CD4-positive, CD25-positive, alpha-beta regulatory T cell (primary cell): Measurements from ENCODE around the gene KCNH2. TPM values are rescaled to one million over a fixed set of nuclear protein-coding genes. Genes with fewer than 3 reads are reported as not detected.

Source experiments
- ATAC-seq, 2 donors: fragments of 150-1000 bp; cut with Tn5 transposase; one replicate each; pipeline ENCODE4 v1.10.0; 2021; ENCODE audit warnings: low read depth in 2 of 2, moderate number of reproducible peaks in 2 of 2, moderate library complexity in 1 of 2
- DNase-seq, 3 donors: peaks; one replicate each; pipeline versions ENCODE4 v3.0.0 to v3.0.0-alpha.2; 2012 to 2022; ENCODE audit warnings: mixed read lengths in 1 of 3
- H3K27ac ChIP-seq: one replicate; pipeline ENCODE4 v1.7.0; 2013; ENCODE audit warnings: mild to moderate bottlenecking, low read length; ENCODE audit not compliant: insufficient read depth, poor library complexity, severe bottlenecking
- H3K27me3 ChIP-seq: one replicate; pipeline ENCODE4 v1.7.0; 2013; ENCODE audit warnings: low read length; ENCODE audit not compliant: control insufficient read depth, insufficient read depth
- H3K36me3 ChIP-seq: one replicate; pipeline ENCODE4 v1.7.0; 2013; ENCODE audit warnings: mild to moderate bottlenecking, low read length, moderate library complexity; ENCODE audit not compliant: control insufficient read depth, insufficient read depth
- H3K4me1 ChIP-seq: 2 replicates; pipeline ENCODE4 v1.7.0; 2013; ENCODE audit warnings: mild to moderate bottlenecking, low read length; ENCODE audit not compliant: insufficient read depth, control insufficient read depth, poor library complexity, severe bottlenecking
- H3K4me3 ChIP-seq: one replicate; pipeline ENCODE4 v1.7.0; 2013; ENCODE audit warnings: low read depth, mild to moderate bottlenecking, low read length, moderate library complexity
- H3K9me3 ChIP-seq, 2 experiments: 1 replicate in 1 of 2; 2 replicates in 1 of 2; pipeline ENCODE4 v1.7.0; 2013; ENCODE audit warnings: low read length in 2 of 2, mild to moderate bottlenecking in 1 of 2, moderate library complexity in 1 of 2; ENCODE audit not compliant: control insufficient read depth in 2 of 2
- H3K27ac Mint-ChIP-seq, 3 donors: one replicate each; pipeline ENCODE4 v1.8.0; 2020 to 2022; ENCODE audit warnings: mild to moderate bottlenecking in 3 of 3, mixed read lengths in 3 of 3, moderate library complexity in 2 of 3
- H3K27me3 Mint-ChIP-seq: one replicate; pipeline ENCODE4 v1.8.0; 2022; ENCODE audit warnings: mild to moderate bottlenecking, mixed read lengths
- H3K36me3 Mint-ChIP-seq: one replicate; pipeline ENCODE4 v1.8.0; 2020; ENCODE audit warnings: mixed read lengths
- H3K4me1 Mint-ChIP-seq, 4 donors: one replicate each; pipeline ENCODE4 v1.8.0; 2020 to 2022; ENCODE audit warnings: mixed read lengths in 4 of 4, mild to moderate bottlenecking in 1 of 4
- H3K4me3 Mint-ChIP-seq, 4 donors: one replicate each; pipeline ENCODE4 v1.8.0; 2020 to 2022; ENCODE audit warnings: mild to moderate bottlenecking in 4 of 4, mixed read lengths in 4 of 4, moderate library complexity in 3 of 4
- H3K9me3 Mint-ChIP-seq, 7 donors: one replicate each; pipeline ENCODE4 v1.8.0; 2020 to 2022; ENCODE audit warnings: mixed read lengths in 7 of 7, mild to moderate bottlenecking in 3 of 7, moderate library complexity in 2 of 7
- polyA plus RNA-seq, 4 donors: library from polyadenylated mRNA; unstranded; fragments of 300-500 nt; fragmentation: Illumina TruSeq; gene quantifications; one replicate each; pipeline ENCODE4 v1.2.3, GENCODE V29; 2021
- total RNA-seq: library from RNA; stranded (reverse); gene quantifications from one replicate; pipeline ENCODE4 v1.2.3, GENCODE V29; 2022

The KCNH2 gene
- total and polyA plus RNA-seq, 5 donors from 2014 or later = 0.83 to 3.5 (median 1.6) TPM

DNA sequence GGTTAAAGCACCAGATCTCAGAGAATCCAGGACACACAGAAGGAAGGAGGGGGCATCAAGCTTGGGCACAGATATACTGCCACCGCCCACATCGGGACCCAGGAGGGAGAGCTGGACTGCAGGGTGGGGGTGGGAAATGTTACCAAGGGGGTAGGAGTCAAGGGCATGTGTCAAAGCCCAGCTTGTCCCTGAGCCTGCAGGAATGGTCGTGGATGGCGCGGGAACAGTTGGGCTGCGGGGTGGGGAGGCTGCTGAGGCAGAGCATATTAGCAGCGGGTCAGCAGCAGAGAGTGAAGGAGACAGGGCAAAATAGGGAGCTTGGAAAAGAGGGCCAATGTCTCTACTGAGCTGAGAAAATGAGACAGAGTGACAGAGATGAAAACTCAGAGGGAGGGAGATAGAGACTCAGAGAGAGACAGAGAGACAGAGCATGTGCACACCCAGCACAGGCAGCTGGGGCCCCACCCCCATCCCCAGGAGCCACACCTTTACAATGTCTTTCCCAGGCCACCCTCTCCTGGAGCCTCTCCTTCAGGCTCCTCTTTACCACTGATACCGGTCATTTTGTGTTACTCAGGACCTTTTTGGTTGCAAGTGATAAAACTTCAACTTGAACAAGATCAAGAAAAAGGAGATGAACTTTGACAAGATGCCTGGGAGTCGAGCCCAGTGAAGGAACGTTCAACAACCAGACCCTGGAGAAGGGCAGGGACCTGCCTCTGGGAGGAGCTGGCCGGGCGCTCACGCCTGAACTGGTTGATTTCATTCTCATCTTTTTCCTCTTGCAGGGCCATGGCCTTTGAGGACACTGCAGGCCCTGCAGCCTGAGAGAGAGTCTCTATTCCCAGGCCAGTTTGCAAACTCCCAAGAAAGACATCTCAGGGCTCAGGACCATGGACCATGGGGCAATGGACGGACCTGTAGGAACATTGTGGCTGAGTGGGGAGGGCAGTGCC lies 75.8 kb downstream of the KCNH2 start:
- Mint-ChIP-seq H3K36me3 (no peaks in the 10 kb centered on the region), H3K4me1 (peaks cover 0 to 6% (median 2%) of the 10 kb centered on the region in 4 donors), H3K27me3 (peaks cover 64% of the 10 kb centered on the region), H3K27ac (no peak overlapping the region), H3K4me3 (no peak overlapping the region), H3K9me3 (peaks cover 0 to 3% (median 0%) of the 10 kb centered on the region in 7 donors)
- Histone ChIP-seq H3K4me3 (no peak overlapping the region), H3K27me3 (peaks cover 17% of the 10 kb centered on the region), H3K36me3 (no peaks in the 10 kb centered on the region), H3K9me3 (no peaks in the 10 kb centered on the region), H3K4me1 (peaks cover 5% of the 10 kb centered on the region), H3K27ac (no peak overlapping the region)
- DNase-seq (no peak), ATAC-seq (no peak)

DNA sequence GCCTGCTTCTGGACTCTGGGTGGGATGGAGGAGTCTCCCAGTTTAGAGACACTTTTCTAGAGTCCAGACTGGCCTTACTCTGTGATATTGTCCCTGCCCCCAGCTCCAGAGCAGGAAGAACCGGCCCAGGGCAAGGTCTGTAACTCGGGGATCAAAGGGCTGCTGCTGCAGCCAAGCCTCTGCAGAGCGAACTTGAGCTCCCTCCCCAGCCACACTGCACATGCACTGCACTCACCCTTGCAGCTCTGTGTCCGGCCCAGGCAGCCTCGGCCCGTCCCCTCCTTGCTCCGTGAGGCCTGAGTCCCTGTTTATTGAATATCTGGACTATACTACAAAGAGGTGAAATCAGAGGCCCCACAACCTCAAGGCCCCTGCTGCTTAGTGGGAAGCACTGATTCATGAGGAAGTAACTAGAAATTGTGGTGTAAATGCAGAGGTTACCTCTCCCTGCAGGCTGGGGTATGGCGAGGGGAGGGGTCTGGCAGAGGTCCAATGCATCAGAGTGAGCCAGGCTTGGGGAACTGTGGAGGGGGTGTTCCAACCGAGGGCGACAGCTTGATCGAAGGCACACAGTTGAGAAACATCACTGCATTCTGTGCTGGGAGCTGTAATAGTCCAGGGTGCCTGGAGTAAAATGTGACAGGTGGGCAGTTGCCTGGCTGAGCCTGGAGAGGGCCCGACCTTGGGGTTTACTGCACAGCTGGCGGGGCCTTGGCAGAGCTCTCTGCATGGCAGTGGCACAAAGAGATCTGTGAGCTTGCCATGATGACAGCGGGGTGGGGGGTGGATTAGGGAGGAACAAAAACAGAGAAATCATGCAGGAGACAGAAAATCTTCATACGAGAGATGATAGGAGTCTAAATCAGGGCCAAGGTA lies 76.7 kb downstream of the KCNH2 start:
- no peaks in the 10 kb centered on the region for H3K36me3 ChIP-seq
- peaks cover 5% of the 10 kb centered on the region for H3K4me1 ChIP-seq
- Mint-ChIP-seq H3K4me1 (peaks cover 0 to 8% (median 3%) of the 10 kb centered on the region in 4 donors), H3K36me3 (no peaks in the 10 kb centered on the region), H3K4me3 (no peak overlapping the region), H3K9me3 (no peaks in the 10 kb centered on the region), H3K27me3 (peaks cover 70% of the 10 kb centered on the region), H3K27ac (peak overlapping the region in 2 of 3 donors; percentile 55 to 71)
- H3K27ac ChIP-seq = no peak overlapping the region
- H3K4me3 ChIP-seq = no peak overlapping the region
- DNase-seq (no peak), ATAC-seq (no peak)
- peaks cover 14% of the 10 kb centered on the region for H3K27me3 ChIP-seq
- no peaks in the 10 kb centered on the region for H3K9me3 ChIP-seq

DNA sequence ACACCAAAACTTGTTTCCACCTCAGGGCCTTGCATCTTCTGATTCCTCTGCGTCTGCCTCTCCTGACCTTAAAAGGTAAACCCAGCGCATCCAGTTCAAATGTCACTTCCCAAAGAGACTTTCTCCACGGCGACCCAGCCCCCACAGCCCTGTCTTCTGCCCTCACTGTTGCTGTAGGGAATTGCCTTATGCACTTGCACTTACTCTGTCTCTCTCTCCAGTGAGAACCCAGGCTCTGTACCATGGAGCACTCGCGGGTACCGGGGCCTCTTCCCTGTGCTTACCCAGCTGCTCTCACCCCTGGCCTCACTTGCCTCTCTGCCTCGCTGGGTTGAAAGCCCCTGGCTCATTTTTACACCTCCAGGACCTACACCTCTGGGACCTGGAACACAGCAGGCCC lies 77.4 kb downstream of the KCNH2 start:
- no peak for ATAC-seq
- Mint-ChIP-seq H3K36me3 (no peaks in the 10 kb centered on the region), H3K27ac (no peak overlapping the region), H3K9me3 (no peaks in the 10 kb centered on the region), H3K4me1 (peaks cover 0 to 8% (median 3%) of the 10 kb centered on the region in 4 donors), H3K27me3 (peaks cover 68% of the 10 kb centered on the region), H3K4me3 (no peak overlapping the region)
- no peak overlapping the region for H3K27ac ChIP-seq
- H3K27me3 ChIP-seq = peaks cover 13% of the 10 kb centered on the region
- no peaks in the 10 kb centered on the region for H3K9me3 ChIP-seq
- no peak overlapping the region for H3K4me3 ChIP-seq
- H3K36me3 ChIP-seq = no peaks in the 10 kb centered on the region
- H3K4me1 ChIP-seq = peaks cover 5% of the 10 kb centered on the region
- DNase-seq = no peak

DNA sequence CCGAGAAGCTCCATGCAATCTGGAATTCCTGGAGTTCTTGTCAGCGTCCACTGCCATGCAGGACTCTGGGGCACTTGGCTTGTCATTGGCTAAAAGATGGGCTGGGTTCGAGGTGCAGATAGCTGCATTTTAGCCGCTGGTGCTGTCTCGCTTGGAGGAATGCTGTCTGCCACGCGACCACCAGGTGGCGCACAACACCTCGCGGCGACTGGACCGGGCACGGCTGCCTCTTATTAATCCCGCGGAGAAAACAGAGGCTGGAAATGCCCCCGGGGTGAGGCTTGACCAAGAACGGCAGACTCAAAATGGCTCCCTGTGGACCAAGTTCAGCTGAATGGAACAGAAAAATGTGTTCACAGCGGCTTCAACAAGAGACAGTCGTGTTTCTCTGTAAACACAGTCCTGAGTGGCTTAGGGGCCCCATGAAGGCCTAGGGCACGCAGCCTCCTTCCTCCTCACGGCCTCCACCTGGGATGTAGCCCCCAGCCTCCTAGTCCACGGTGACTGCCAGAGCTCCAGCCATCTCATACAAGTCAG lies 79.6 kb downstream of the KCNH2 start:
- Histone ChIP-seq H3K4me1 (peaks cover 5% of the 10 kb centered on the region), H3K36me3 (no peaks in the 10 kb centered on the region), H3K9me3 (no peaks in the 10 kb centered on the region), H3K27me3 (peaks cover 6% of the 10 kb centered on the region), H3K4me3 (no peak overlapping the region), H3K27ac (no peak overlapping the region)
- Mint-ChIP-seq H3K4me3 (peak overlapping the region in 1 of 4 donors; percentile 24), H3K4me1 (peaks cover 0 to 8% (median 3%) of the 10 kb centered on the region in 4 donors), H3K27ac (peak overlapping the region in 1 of 3 donors; percentile 26), H3K27me3 (peaks cover 61% of the 10 kb centered on the region), H3K9me3 (peaks cover 0 to 5% (median 0%) of the 10 kb centered on the region in 7 donors), H3K36me3 (no peaks in the 10 kb centered on the region)
- ATAC-seq (peak in 1 of 2 donors; percentile 75), DNase-seq (peak; percentile 54 to 70 (median 65))

DNA sequence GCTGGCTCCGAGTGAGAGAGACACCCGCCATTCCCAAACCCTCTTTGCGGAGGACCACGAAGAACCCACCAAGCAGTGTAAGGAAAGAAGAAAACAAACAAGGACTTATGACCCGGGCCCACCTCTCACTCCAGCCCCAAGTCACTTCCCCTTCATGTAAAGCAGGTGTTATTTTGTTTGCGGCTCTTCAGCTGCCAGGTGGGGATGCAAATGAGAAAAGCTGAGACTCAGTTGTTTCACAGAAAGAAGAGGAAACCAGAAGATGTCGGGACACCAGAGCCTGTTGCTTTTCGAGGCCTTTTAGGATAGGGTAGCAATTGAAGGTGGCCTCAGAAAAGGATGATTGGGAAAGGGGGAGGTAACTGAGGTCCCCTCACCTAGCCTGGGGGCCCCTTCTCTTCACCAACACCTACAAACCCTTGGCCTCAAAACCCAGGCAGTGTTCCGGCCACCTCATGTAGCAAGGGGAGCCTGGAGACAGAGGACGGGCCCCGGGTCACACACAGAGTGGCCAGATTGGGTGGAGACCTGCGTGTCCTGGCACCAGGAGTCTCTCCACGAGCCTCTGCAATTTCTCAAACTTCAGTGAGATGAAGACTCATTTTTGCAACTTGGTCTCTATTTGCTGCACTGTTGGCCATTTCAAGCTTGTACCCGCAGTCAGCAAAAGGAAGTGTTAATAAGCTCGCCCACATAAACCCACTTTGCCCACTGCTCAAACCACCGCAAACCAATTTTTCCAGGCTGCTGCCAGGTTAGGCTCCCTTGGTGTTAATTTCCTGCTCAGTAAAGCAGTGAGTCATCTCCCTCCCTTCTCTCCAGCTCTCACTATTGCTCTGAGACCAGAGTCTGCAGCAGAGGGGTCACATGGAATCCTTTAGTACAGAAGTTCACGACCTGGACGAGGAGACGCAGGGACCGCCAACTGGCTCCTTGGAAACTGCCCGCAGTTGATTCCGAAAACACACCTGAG lies 80.3 kb downstream of the KCNH2 start:
- Histone ChIP-seq H3K27me3 (peaks cover 6% of the 10 kb centered on the region), H3K9me3 (no peaks in the 10 kb centered on the region), H3K4me3 (no peak overlapping the region), H3K27ac (no peak overlapping the region), H3K36me3 (no peaks in the 10 kb centered on the region), H3K4me1 (peaks cover 5% of the 10 kb centered on the region)
- ATAC-seq (no peak), DNase-seq (no peak)
- H3K27ac Mint-ChIP-seq = no peak overlapping the region
- peaks cover 0 to 8% (median 3%) of the 10 kb centered on the region in 4 donors for H3K4me1 Mint-ChIP-seq
- H3K9me3 Mint-ChIP-seq = peaks cover 0 to 5% (median 0%) of the 10 kb centered on the region in 7 donors
- H3K27me3 Mint-ChIP-seq = peaks cover 57% of the 10 kb centered on the region
- peak overlapping the region in 2 of 4 donors; percentile 24 to 27 for H3K4me3 Mint-ChIP-seq
- H3K36me3 Mint-ChIP-seq = no peaks in the 10 kb centered on the region

DNA sequence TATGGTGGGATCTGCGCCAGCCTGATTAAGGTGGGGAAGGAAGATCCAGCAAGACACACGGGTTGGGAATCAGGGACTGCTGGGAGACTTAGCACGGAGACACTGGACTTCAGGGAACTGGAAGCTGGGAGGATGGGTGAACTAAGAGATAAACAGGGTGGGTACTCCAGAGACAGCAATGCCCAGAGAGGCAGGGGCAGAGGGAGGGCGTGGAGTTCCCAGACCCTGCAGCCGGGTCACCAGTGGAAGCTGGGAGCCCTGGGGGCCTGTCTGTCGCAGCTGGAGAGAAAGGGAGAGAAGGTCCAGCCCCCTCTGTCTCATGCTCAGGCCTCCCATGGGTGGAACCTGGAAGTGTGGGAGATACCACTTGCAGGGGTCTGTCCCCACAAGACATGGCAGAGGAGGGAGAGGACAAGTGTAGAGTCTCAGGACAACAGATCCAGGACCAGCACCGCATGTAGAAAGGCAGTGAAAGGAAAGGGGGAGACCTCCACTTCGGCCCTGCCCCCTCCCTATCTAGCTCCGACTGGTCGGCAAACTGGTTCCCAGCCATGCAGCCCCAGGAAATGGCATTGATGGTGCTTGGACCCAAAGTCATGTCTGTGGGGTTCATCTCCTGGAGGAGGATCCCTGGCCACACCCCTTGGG lies 81.4 kb downstream of the KCNH2 start:
- H3K27ac Mint-ChIP-seq = no peak overlapping the region
- peaks cover 47% of the 10 kb centered on the region for H3K27me3 Mint-ChIP-seq
- H3K9me3 Mint-ChIP-seq = peaks cover 0 to 5% (median 0%) of the 10 kb centered on the region in 7 donors
- Histone ChIP-seq H3K27me3 (peaks cover 6% of the 10 kb centered on the region), H3K4me1 (peaks cover 5% of the 10 kb centered on the region), H3K27ac (no peak overlapping the region), H3K36me3 (no peaks in the 10 kb centered on the region), H3K4me3 (no peak overlapping the region), H3K9me3 (no peaks in the 10 kb centered on the region)
- ATAC-seq (no peak), DNase-seq (no peak)
- peaks cover 0 to 8% (median 3%) of the 10 kb centered on the region in 4 donors for H3K4me1 Mint-ChIP-seq
- no peaks in the 10 kb centered on the region for H3K36me3 Mint-ChIP-seq
- no peak overlapping the region for H3K4me3 Mint-ChIP-seq
